Activated T-cell treated with anti-CD3 and anti-CD28 coated beads, Interleukin-2, amount 50 U/mL, for 4 hours (primary cell): ENCODE measurements around the gene ZPLD1. TPM values are rescaled to one million over a fixed set of nuclear protein-coding genes. Genes with fewer than 3 reads are reported as not detected.

Experiments used
- ATAC-seq, 2 donors: fragments of 200-7000 bp; cut with Tn5 transposase; one replicate each; pipeline ENCODE4 v1.10.0; 2021
- DNase-seq: peaks from one replicate; pipeline ENCODE4 v3.0.0-alpha.2; 2020
- H3K27me3 Mint-ChIP-seq: one replicate; pipeline ENCODE4 v1.8.0; 2021; ENCODE audit warnings: low read depth, mixed read lengths
- H3K36me3 Mint-ChIP-seq: one replicate; pipeline ENCODE4 v1.8.0; 2022; ENCODE audit warnings: mixed read lengths; ENCODE audit not compliant: insufficient read depth
- H3K4me1 Mint-ChIP-seq: one replicate; pipeline ENCODE4 v1.8.0; 2021; ENCODE audit warnings: low read depth, mixed read lengths
- H3K4me3 Mint-ChIP-seq: one replicate; pipeline ENCODE4 v1.8.0; 2021; ENCODE audit warnings: mild to moderate bottlenecking, moderate library complexity, mixed read lengths
- H3K9me3 Mint-ChIP-seq: one replicate; pipeline ENCODE4 v1.8.0; 2021; ENCODE audit warnings: mixed read lengths
- total RNA-seq, 3 donors: library from RNA; stranded (reverse); gene quantifications; one replicate each; pipeline ENCODE4 v1.2.1, GENCODE V29; 2021

Gene ZPLD1
- total RNA-seq, 3 donors from 2014 or later, result not detected

- Mint-ChIP-seq H3K4me1 (no peaks in the 10 kb centered on the region), H3K4me3 (no peak overlapping the region), H3K27me3 (no peaks in the 10 kb centered on the region), H3K36me3 (no peaks in the 10 kb centered on the region), H3K9me3 (no peaks in the 10 kb centered on the region)
- no peak for ATAC-seq
- no peak for DNase-seq
Observed at GRCh38 chr3:102447272-102447671, 12.5 kb downstream of the ZPLD1 start.

GRCh38 chr3:102449341-102449740, 14.5 kb downstream of the ZPLD1 start:
- Mint-ChIP-seq H3K4me3 (no peak overlapping the region), H3K9me3 (no peaks in the 10 kb centered on the region), H3K36me3 (no peaks in the 10 kb centered on the region), H3K4me1 (no peaks in the 10 kb centered on the region), H3K27me3 (no peaks in the 10 kb centered on the region)
- no peak for DNase-seq
- ATAC-seq, result no peak

GRCh38 chr3:102449930-102450329, 15.1 kb downstream of the ZPLD1 start:
- Mint-ChIP-seq H3K36me3 (no peaks in the 10 kb centered on the region), H3K27me3 (no peaks in the 10 kb centered on the region), H3K4me3 (no peak overlapping the region), H3K9me3 (no peaks in the 10 kb centered on the region), H3K4me1 (no peaks in the 10 kb centered on the region)
- ATAC-seq, result no peak
- DNase-seq, result no peak

GRCh38 chr3:102450976-102451375, 16.2 kb downstream of the ZPLD1 start:
- Mint-ChIP-seq H3K4me1 (no peaks in the 10 kb centered on the region), H3K9me3 (no peaks in the 10 kb centered on the region), H3K36me3 (no peaks in the 10 kb centered on the region), H3K27me3 (peaks cover 3% of the 10 kb centered on the region), H3K4me3 (no peak overlapping the region)
- DNase-seq (no peak), ATAC-seq (no peak)

GRCh38 chr3:102451543-102451942, 16.7 kb downstream of the ZPLD1 start:
- no peaks in the 10 kb centered on the region for H3K36me3 Mint-ChIP-seq
- peaks cover 3% of the 10 kb centered on the region for H3K27me3 Mint-ChIP-seq
- DNase-seq, result no peak
- H3K4me3 Mint-ChIP-seq, result no peak overlapping the region
- ATAC-seq, result no peak
- no peaks in the 10 kb centered on the region for H3K4me1 Mint-ChIP-seq
- no peaks in the 10 kb centered on the region for H3K9me3 Mint-ChIP-seq

- H3K9me3 Mint-ChIP-seq, result no peaks in the 10 kb centered on the region
- no peak overlapping the region for H3K4me3 Mint-ChIP-seq
- no peak for ATAC-seq
- DNase-seq, result no peak
- H3K36me3 Mint-ChIP-seq, result no peaks in the 10 kb centered on the region
- peaks cover 3% of the 10 kb centered on the region for H3K27me3 Mint-ChIP-seq
- no peaks in the 10 kb centered on the region for H3K4me1 Mint-ChIP-seq
Observed at GRCh38 chr3:102454181-102454580, 19.4 kb downstream of the ZPLD1 start.

GRCh38 chr3:102457644-102458043, 22.8 kb downstream of the ZPLD1 start:
- ATAC-seq, result no peak
- Mint-ChIP-seq H3K4me3 (no peak overlapping the region), H3K27me3 (peaks cover 3% of the 10 kb centered on the region)

GRCh38 chr3:102460579-102460978, 25.8 kb downstream of the ZPLD1 start:
- DNase-seq, result no peak
- ATAC-seq, result no peak
- Mint-ChIP-seq H3K4me3 (no peak overlapping the region), H3K27me3 (peaks cover 11% of the 10 kb centered on the region), H3K9me3 (no peaks in the 10 kb centered on the region), H3K36me3 (no peaks in the 10 kb centered on the region), H3K4me1 (no peaks in the 10 kb centered on the region)

More at GRCh38 chr3:102457644-102458043, 22.8 kb downstream of the ZPLD1 start:
- no peaks in the 10 kb centered on the region for H3K9me3 Mint-ChIP-seq
- no peaks in the 10 kb centered on the region for H3K4me1 Mint-ChIP-seq
- no peak for DNase-seq
- H3K36me3 Mint-ChIP-seq, result no peaks in the 10 kb centered on the region

GRCh38 chr3:102464261-102464660, 29.4 kb downstream of the ZPLD1 start:
- DNase-seq, result no peak
- no peak overlapping the region for H3K4me3 Mint-ChIP-seq
- peaks cover 15% of the 10 kb centered on the region for H3K27me3 Mint-ChIP-seq

GRCh38 chr3:102466001-102466400, 31.2 kb downstream of the ZPLD1 start:
- no peak for DNase-seq
- Mint-ChIP-seq H3K36me3 (no peaks in the 10 kb centered on the region), H3K4me3 (no peak overlapping the region), H3K4me1 (no peaks in the 10 kb centered on the region), H3K9me3 (no peaks in the 10 kb centered on the region), H3K27me3 (peaks cover 15% of the 10 kb centered on the region)
- ATAC-seq, result no peak

More at GRCh38 chr3:102464261-102464660, 29.4 kb downstream of the ZPLD1 start:
- H3K36me3 Mint-ChIP-seq, result no peaks in the 10 kb centered on the region
- H3K4me1 Mint-ChIP-seq, result no peaks in the 10 kb centered on the region
- ATAC-seq, result no peak
- no peaks in the 10 kb centered on the region for H3K9me3 Mint-ChIP-seq

- no peak overlapping the region for H3K4me3 Mint-ChIP-seq
- no peak for ATAC-seq
- no peaks in the 10 kb centered on the region for H3K9me3 Mint-ChIP-seq
- H3K27me3 Mint-ChIP-seq, result peaks cover 6% of the 10 kb centered on the region
- no peak for DNase-seq
- H3K4me1 Mint-ChIP-seq, result no peaks in the 10 kb centered on the region
- H3K36me3 Mint-ChIP-seq, result no peaks in the 10 kb centered on the region
Observed at GRCh38 chr3:102470066-102470465, 35.3 kb downstream of the ZPLD1 start.

- Mint-ChIP-seq H3K36me3 (no peaks in the 10 kb centered on the region), H3K4me3 (no peak overlapping the region)
Observed at GRCh38 chr3:102471001-102471400, 36.2 kb downstream of the ZPLD1 start.

GRCh38 chr3:102471491-102471890, 36.7 kb downstream of the ZPLD1 start:
- Mint-ChIP-seq H3K9me3 (no peaks in the 10 kb centered on the region), H3K36me3 (no peaks in the 10 kb centered on the region), H3K4me3 (no peak overlapping the region), H3K4me1 (no peaks in the 10 kb centered on the region), H3K27me3 (peaks cover 2% of the 10 kb centered on the region)
- DNase-seq (no peak), ATAC-seq (no peak)

More at GRCh38 chr3:102471001-102471400, 36.2 kb downstream of the ZPLD1 start:
- no peak for DNase-seq
- Mint-ChIP-seq H3K9me3 (no peaks in the 10 kb centered on the region), H3K4me1 (no peaks in the 10 kb centered on the region), H3K27me3 (peaks cover 3% of the 10 kb centered on the region)
- ATAC-seq, result no peak

- no peaks in the 10 kb centered on the region for H3K4me1 Mint-ChIP-seq
- no peaks in the 10 kb centered on the region for H3K9me3 Mint-ChIP-seq
- no peaks in the 10 kb centered on the region for H3K36me3 Mint-ChIP-seq
- ATAC-seq (no peak), DNase-seq (no peak)
- no peaks in the 10 kb centered on the region for H3K27me3 Mint-ChIP-seq
- no peak overlapping the region for H3K4me3 Mint-ChIP-seq
Observed at GRCh38 chr3:102473648-102474047, 38.8 kb downstream of the ZPLD1 start.

- no peak overlapping the region for H3K4me3 Mint-ChIP-seq
- H3K9me3 Mint-ChIP-seq, result no peaks in the 10 kb centered on the region
- no peak for ATAC-seq
Observed at GRCh38 chr3:102474207-102474606, 39.4 kb downstream of the ZPLD1 start.

GRCh38 chr3:102476198-102476597, 41.4 kb downstream of the ZPLD1 start:
- Mint-ChIP-seq H3K4me3 (no peak overlapping the region), H3K36me3 (no peaks in the 10 kb centered on the region), H3K9me3 (no peaks in the 10 kb centered on the region), H3K27me3 (no peaks in the 10 kb centered on the region), H3K4me1 (no peaks in the 10 kb centered on the region)
- ATAC-seq, result no peak
- DNase-seq, result no peak

More at GRCh38 chr3:102474207-102474606, 39.4 kb downstream of the ZPLD1 start:
- H3K4me1 Mint-ChIP-seq, result no peaks in the 10 kb centered on the region
- no peaks in the 10 kb centered on the region for H3K36me3 Mint-ChIP-seq
- DNase-seq, result no peak
- no peaks in the 10 kb centered on the region for H3K27me3 Mint-ChIP-seq
